HG02610 (cell line): ENCODE measurements around the gene CD1D.
A peak's percentile ranks its signal among the peaks of the same experiment; 100 is the strongest.
"Not testable (repeated sequence)": the region's sequence is repeated elsewhere in the genome, so short reads cannot be mapped to it uniquely, and the experiment has no call there.

Experiments
- ATAC-seq: cut with Tn5 transposase; IDR thresholded peaks from one replicate; pipeline ENCODE4 v1.9.1; 2021; ENCODE audit warnings: mild to moderate bottlenecking, moderate library complexity; ENCODE audit not compliant: unreplicated experiment

Gene CD1D

DNA sequence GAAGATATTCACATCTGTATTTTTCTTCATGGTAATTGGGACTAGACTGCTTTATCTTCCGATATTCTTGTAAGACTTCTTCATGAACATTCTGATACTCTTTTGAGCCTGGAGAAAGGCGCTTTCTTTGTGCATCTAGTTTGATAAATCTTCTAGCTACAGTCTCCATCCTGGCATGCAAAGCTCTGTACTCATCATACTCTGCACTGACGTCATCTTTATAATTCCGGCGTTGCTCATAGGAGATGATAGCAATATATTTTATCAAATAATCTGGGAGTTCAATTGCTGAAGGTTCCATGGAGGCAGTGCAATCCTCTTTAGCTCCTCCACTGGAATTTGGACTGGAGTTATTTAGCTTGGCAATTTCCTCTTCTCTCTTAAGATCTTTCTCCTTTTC is 4.8 kb upstream of the CD1D start:
- ATAC-seq, result not testable (repeated sequence)

DNA sequence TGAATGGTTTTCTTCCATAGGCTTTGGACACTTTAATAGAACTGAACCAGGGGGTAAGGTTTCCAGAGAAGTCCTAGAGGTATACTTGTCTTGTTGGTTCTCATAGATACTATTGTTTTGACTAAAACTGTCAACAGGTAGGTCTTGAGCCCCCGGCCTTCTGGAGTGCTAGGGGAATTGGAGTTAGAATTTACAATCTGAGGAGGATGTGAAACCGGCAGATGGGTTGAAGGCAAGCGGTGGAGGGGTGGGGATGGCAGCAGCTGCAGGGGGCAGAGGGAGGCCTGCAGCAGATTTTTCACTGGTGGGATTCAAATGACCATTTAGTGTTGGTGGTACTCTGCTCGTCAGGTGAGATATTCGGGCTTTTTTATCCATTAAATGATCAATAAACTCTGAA is 4.3 kb upstream of the CD1D start:
- no peak for ATAC-seq

DNA sequence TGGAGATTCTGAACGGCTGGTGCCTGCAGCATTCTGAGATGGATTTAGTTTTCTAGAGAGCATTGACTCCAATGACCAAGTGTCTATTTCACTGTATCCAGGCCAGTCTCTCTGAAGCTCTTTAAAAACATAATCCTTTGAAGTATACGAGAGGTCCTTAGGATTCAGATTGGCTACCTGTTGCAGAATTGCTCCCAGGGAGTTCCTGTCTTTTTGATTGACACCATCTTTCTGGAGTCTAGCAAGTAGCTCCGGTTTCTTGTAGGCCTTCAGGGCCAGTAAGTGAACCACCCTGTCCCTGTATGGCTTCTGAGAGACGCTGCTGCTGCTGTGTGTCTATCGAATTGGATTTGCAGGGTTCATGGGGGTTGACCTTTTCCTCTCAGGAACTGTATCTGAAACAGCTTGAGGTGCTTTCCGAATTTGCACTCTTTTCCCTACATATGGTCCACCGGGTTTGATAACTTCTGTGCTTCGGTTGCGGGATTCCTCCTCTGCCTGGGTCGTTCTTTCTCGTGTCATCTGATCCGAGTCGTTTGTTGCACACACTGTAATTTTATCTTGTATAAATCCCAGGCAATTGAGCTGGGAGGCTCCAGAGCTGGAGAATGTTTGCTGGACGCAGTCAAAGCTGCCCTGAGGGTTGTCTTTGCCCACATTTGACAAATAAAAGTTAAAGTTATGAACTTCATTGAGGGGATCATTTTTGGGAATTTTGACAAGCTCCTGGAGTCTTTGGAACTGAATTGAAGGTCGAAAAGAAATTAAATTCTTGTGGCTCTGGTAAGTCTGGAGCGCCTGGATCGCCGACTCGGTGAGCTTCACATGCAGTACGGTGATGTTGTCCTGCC is 3.6 kb upstream of the CD1D start:
- not testable (repeated sequence) for ATAC-seq

DNA sequence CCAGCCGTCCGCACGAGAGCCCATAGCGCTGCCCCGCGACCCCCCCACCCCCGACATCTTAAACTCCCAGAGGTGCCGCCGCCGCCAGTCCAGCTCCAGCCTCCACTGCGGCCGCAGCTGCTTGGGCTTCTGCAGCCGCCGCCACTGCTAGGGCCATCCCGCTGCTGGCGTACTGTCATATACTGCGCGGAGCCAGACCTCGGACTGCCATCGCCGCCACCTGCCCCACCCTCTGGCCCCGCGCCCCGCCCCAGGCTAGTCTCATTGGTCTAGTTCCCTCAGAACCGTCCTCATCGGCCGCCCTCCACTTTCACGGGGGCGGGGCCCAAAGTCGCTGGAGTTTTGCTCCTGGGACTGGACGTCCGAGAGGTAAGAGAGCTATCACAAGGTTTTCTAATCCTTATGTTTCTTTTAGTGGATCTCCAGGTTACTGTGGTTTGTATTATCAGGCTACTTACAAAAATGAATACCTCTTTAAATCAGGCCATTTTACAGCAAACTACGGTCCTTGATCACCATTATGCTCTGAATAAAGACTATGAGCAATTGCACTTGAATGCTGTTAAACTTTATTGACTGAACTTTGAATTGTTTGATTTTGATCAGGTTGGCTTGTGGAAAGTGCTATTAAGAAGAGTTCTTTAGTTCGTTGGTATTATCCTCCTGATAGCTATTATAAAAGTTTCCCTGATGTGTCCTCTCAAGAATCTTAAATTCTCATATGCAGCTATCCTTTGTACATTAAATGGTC is 2.8 kb upstream of the CD1D start:
- peak; percentile 69 for ATAC-seq

DNA sequence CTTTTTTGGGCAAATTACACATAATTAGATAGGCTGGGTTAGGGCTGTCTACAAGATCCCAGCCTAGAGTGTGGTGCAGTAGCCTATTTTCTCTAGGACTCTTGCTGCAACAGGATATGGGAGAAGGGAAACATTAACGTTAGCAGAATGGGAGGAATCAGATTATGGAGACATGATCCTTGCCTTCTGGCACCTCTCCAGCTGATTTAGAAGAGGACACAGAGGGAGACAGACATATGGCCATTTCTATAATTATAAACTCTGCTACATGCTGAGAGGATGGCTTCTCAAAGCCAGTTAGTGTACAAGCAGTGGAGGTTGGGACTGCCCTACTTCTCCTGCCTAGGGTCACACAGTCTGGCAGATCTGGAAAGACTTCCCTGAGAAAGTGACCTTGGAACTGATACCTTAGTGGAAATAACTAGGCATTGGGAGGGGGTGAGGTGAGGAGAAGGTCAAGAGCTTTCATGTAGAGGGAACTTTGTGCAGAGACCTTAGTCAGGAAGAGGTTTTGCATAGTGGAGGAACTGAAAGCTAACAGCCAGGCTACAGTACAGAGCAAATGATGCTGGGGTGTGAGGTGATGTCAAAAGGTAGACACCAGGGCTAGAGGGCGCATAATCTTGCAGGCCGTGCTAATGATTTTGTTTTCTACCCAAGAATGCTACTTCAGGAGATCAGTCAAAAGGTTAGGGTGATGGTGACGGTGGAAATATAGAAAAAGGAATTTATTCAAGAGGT is 1.2 kb upstream of the CD1D start:
- ATAC-seq, result peak; percentile 92

- ATAC-seq, result no peak
These were observed 855 bp downstream of the CD1D start for GRCh38 chr1:158181577-158181922.

GRCh38 chr1:158185770-158186169 is 5.1 kb downstream of the CD1D start:
- ATAC-seq, result no peak

DNA sequence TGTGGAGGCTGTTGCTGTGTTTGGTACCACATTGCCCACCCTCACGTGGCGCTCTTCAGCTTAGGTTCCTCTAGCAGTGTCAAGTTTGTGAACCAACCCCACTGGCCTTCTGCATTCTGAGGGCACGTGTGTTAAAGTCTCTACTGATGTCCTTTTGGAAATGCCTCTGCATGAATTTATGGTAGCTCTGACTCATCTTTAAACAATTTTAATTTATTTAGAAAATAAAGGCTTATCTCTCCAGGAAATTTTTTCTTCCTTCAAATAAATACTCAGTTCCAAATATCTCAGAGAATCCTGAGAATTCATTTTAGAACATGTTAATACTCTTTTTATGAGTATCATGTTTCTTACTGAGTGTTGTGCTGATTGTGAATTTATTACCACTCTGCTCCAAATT is 5.5 kb downstream of the CD1D start:
- ATAC-seq, result no peak

DNA sequence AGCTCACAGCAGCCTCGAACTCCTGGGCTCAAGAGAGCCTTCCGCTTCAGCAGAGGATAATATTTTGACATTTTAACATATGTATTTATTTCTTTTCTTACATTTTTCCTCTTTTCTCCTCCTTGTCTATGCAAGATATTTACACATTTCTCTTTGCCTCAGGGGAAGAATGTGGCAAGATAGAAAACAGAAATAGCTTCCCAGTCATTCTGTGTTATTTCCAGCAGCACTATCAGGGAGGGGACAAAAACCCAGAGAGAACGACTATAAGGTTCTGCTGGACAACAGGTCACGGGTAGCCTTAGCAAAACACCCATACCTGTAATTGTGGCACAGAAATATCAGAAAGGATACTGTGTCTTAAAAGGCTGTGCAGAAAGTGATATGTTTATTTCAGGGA is 7.9 kb downstream of the CD1D start:
- no peak for ATAC-seq

GRCh38 chr1:158189624-158190023 is 8.9 kb downstream of the CD1D start:
- no peak for ATAC-seq

DNA sequence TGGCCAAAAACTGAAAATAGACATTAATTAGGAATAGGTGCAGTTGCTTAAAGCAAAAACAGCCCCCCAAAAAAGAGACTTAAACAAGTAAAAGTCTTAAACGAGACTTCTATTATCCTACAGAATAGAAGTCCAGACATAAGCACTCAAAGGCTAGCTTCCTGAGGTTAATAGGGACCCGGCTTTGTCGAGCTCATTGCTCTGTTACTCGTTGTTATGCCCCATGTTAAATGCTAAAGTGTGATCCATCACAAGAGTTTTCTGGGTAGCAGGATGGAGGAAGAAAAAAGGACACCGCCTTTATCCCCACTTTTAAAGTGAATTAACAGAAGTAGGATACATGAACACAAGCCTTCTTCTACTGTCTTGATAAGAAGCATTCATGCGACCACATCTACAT is 10.6 kb downstream of the CD1D start:
- ATAC-seq, result no peak

DNA sequence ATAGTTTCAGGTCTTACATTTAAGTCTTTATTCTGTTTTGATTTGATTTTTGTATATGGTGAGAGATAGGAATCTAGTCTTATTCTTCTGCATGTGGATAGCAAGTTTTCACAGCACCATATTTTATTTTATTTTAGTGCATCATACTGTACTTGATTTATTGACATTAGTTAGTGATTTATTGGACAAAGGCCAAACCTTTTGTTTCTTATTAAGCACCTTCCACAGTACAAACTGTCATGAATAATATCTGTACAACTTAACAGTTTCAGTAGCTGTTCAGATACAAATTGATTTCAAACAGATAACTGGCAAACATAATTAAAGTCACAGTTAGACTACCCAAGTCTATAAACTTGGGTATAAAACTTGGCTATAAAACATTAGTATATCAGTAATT is 15.8 kb downstream of the CD1D start:
- no peak for ATAC-seq

GRCh38 chr1:158199849-158200248 is 19.2 kb downstream of the CD1D start:
- ATAC-seq, result no peak

GRCh38 chr1:158200527-158200926 is 19.8 kb downstream of the CD1D start:
- no peak for ATAC-seq

DNA sequence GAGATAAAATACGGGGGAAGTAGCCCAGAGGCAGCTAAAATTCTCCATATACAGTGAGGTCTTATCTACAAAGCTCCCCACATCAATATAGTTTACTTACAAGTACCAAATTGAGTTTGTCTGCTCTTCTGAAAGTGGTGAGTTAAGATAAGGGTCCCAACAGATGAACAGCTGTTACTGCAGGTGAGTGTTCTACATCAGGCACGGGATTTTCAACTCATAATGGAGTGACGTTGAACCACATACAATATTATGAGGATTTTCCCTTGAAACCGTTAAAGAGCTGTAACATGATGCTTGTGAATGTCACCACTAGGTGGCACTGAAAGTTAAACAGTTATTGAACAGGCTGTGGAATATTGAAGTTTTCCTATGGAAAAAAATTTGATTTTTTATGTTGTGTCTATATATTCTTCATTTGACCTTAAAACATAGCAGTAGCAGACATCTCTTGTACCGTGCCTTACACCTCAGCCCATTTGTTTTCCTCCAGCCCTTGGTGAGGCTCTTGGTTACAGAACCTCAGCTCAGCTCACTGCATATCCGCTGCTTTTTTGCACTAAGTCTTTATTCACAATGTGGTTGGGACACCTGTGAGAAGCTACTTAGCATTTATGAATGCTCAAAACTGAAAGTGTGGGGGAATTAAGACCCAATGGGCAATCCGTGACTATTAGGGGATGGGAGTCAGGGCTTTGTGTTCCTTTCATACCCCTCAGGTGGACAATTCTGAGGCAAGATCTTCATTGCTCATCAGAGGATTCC is 23.2 kb downstream of the CD1D start:
- peak; percentile 63 for ATAC-seq

- no peak for ATAC-seq
These were observed 23.7 kb downstream of the CD1D start for GRCh38 chr1:158204458-158204827.

DNA sequence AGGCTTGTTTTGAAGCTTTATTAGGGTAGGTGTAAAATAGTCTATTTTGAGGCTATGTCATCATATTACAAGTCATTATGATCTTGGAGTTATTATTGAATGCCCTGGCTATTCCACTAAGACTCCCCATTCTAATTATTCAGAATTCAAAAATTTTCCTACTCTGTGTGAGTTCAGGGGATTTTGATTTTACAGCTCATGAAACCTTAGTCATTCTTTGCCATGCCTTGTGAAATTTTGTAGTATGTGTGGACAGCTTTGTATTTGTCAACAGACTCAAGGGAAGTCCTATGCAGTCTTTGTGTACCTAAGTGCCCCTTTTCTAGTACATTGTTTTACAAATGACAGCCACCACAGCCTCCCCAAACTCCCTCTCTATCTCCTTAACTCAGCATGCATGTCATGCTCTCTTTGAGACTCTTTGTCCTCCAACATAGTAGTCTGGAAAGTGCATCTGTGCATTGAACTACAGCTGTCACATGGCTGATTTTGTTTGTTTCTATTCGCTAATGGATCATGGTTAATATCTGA is 28.0 kb downstream of the CD1D start:
- no peak for ATAC-seq

DNA sequence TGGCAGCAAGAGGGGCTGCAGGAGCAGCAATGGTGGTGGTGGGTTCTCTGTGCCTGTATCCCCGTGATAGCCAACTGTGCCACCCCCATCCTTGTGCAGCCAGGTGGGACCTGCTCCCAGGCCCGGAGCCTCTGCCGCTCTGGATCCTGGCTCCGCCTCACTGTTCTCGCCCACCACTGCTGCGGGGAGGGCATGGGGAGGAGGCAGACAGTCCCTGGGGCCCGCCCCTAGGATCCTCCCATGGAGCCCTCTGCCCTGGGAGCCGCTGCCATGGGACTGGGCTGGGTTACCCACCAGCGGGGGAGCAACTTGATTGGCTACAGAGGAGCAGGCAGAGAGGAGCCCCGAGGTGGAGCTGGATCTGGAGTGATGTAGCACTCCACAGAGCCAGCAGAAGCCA is 31.6 kb downstream of the CD1D start:
- no peak for ATAC-seq

GRCh38 chr1:158223445-158223844 is 42.8 kb downstream of the CD1D start:
- ATAC-seq, result not testable (repeated sequence)

DNA sequence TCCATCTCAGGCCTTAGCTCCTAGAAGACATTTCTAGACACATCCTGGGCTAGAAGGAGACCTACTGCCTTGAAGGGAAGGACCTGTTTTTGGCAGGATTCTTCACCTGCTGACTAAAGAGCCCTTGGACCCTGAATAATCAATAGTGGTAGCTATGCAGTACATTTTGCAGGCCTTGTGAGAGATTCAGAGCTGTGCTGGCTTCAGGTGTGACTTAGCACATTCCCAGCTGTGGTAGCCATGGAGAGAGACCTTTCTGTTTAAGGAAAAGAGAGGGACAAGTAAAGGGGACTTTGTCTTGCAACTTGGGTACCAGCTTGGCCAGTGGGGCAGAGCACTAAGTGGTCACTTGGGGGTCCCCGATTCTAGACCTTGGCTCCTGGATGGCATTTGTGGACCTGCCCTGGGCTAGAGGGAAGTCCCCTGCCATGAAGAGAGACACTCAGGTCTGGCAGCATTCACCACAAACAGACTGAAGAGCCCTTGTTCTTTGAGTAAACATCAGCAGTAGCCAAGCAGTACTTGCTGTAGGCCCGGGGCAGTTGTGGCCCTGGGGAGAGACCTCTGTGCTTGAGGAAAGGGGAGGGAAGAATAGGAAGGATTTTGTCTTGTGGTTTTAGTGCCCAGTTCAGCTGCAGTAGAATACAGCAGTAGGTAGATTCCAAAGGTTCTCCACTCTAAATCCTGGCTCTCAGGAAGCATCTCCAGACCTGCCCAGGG is 47.4 kb downstream of the CD1D start:
- no peak for ATAC-seq
